DOHH2 (cell line): ENCODE results near the gene VEGFC.

Experiments used
- H3F3A ChIP-seq: fragments of 200-600 bp; sonication (generic), shearing (Covaris generic); 2 replicates; pipeline ENCODE4 v1.6.0; 2016; ENCODE audit warnings: antibody characterized with exemption, mild to moderate bottlenecking; ENCODE audit not compliant: control insufficient read depth, insufficient read depth
- H3K27ac ChIP-seq: fragments of 200-600 bp; sonication (generic); 2 replicates; pipeline ENCODE4 v1.5.1; 2014; ENCODE audit warnings: low read depth, mild to moderate bottlenecking, low read length, moderate library complexity
- H3K27me3 ChIP-seq: fragments of 200-600 bp; sonication (generic); 2 replicates; pipeline ENCODE4 v1.6.1; 2014; ENCODE audit warnings: mild to moderate bottlenecking, low read length, mixed read lengths; ENCODE audit not compliant: control insufficient read depth
- H3K36me3 ChIP-seq: fragments of 200-600 bp; sonication (generic); 2 replicates; pipeline ENCODE4 v1.6.1; 2014; ENCODE audit warnings: mild to moderate bottlenecking, low read length, moderate library complexity, mixed read lengths; ENCODE audit not compliant: control insufficient read depth
- H3K4me1 ChIP-seq: fragments of 200-600 bp; sonication (generic); 2 replicates; pipeline ENCODE4 v1.6.1; 2014; ENCODE audit warnings: mild to moderate bottlenecking, low read length, mixed read lengths; ENCODE audit not compliant: control insufficient read depth
- H3K4me2 ChIP-seq: fragments of 200-600 bp; sonication (generic); 2 replicates; pipeline ENCODE4 v1.6.0; 2014; ENCODE audit warnings: mild to moderate bottlenecking, low read length, moderate library complexity
- H3K4me3 ChIP-seq: fragments of 200-600 bp; sonication (generic); 2 replicates; pipeline ENCODE4 v1.5.1; 2014; ENCODE audit warnings: mild to moderate bottlenecking, low read length, mixed read lengths
- H3K79me2 ChIP-seq: fragments of 200-600 bp; sonication (generic); 2 replicates; pipeline ENCODE4 v1.6.1; 2014; ENCODE audit warnings: mild to moderate bottlenecking, low read length, mixed read lengths; ENCODE audit not compliant: control insufficient read depth
- H3K9me2 ChIP-seq: fragments of 200-600 bp; sonication (generic); replicated peaks from 2 replicates; pipeline ENCODE4 v1.6.1; 2014; ENCODE audit warnings: mild to moderate bottlenecking, low read length, mixed read lengths; ENCODE audit not compliant: control insufficient read depth
- H3K9me3 ChIP-seq: fragments of 200-600 bp; sonication (generic); 2 replicates; pipeline ENCODE4 v1.6.1; 2014; ENCODE audit warnings: antibody characterized with exemption, low read length, mixed read lengths; ENCODE audit not compliant: control insufficient read depth, insufficient read depth
- H4K20me1 ChIP-seq: fragments of 200-600 bp; sonication (generic); 2 replicates; pipeline ENCODE4 v1.6.0; 2014; ENCODE audit warnings: low read depth, mild to moderate bottlenecking, antibody characterized with exemption, low read length, moderate library complexity; ENCODE audit not compliant: control insufficient read depth, insufficient read depth
- EZH2phosphoT487 ChIP-seq: fragments of 200-600 bp; sonication (generic); IDR thresholded peaks from 2 replicates; pipeline ENCODE4 v1.6.1; 2017; ENCODE audit warnings: borderline replicate concordance, mild to moderate bottlenecking, antibody characterized with exemption, low read length, moderate library complexity, mixed read lengths
- TF ChIP-seq, protein P1 (sequence below): fragments of 200-600 bp; sonication (generic); IDR thresholded peaks from one replicate; pipeline ENCODE4 v1.5.1; 2014; ENCODE audit warnings: antibody characterized with exemption, mild to moderate bottlenecking, low read depth, low read length; ENCODE audit not compliant: poor library complexity, severe bottlenecking

Gene VEGFC

DNA sequence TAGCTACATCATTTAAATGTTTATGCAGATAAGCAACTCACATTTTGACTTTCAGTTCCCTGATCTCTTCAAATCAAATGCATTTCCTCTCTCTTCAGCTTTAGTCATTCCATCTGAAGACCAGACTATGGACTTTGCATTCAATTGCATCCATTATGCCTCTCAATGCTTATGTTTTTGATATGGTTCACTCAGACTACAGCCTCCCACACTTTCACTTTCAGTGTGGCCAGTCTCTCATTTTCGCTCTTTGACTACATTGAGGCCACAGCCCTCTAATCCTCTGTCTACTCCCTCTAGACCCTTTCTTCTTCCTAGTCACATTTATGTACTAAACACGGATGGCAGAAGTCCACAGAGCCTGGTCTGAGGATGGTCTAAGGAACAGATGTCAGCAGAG, 24.5 kb upstream of the VEGFC start:
- no peak overlapping the region for H3K4me2 ChIP-seq
- no peak overlapping the region for H3K27ac ChIP-seq
- H3K9me2 ChIP-seq: no peaks in the 10 kb centered on the region
- H4K20me1 ChIP-seq: no peaks in the 10 kb centered on the region
- no peak overlapping the region for H3K4me3 ChIP-seq
- no peaks in the 10 kb centered on the region for H3K4me1 ChIP-seq
- H3K36me3 ChIP-seq: no peaks in the 10 kb centered on the region
- no peaks in the 10 kb centered on the region for H3F3A ChIP-seq
- no peaks in the 10 kb centered on the region for H3K9me3 ChIP-seq
- TF ChIP-seq EZH2phosphoT487: no peak
- TF ChIP-seq, protein P1, sequence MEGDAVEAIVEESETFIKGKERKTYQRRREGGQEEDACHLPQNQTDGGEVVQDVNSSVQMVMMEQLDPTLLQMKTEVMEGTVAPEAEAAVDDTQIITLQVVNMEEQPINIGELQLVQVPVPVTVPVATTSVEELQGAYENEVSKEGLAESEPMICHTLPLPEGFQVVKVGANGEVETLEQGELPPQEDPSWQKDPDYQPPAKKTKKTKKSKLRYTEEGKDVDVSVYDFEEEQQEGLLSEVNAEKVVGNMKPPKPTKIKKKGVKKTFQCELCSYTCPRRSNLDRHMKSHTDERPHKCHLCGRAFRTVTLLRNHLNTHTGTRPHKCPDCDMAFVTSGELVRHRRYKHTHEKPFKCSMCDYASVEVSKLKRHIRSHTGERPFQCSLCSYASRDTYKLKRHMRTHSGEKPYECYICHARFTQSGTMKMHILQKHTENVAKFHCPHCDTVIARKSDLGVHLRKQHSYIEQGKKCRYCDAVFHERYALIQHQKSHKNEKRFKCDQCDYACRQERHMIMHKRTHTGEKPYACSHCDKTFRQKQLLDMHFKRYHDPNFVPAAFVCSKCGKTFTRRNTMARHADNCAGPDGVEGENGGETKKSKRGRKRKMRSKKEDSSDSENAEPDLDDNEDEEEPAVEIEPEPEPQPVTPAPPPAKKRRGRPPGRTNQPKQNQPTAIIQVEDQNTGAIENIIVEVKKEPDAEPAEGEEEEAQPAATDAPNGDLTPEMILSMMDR: no peak
- no peaks in the 10 kb centered on the region for H3K79me2 ChIP-seq
- no peaks in the 10 kb centered on the region for H3K27me3 ChIP-seq

- Histone ChIP-seq H3F3A (no peaks in the 10 kb centered on the region), H3K27ac (no peak overlapping the region), H3K79me2 (no peaks in the 10 kb centered on the region), H3K36me3 (no peaks in the 10 kb centered on the region), H3K9me3 (no peaks in the 10 kb centered on the region), H3K27me3 (no peaks in the 10 kb centered on the region), H3K4me1 (no peaks in the 10 kb centered on the region), H3K4me2 (no peak overlapping the region), H3K9me2 (no peaks in the 10 kb centered on the region), H3K4me3 (no peak overlapping the region), H4K20me1 (no peaks in the 10 kb centered on the region)
- TF ChIP-seq EZH2phosphoT487: no peak
- TF ChIP-seq, protein P1: no peak
Measured at GRCh38 chr4:176814770-176815169, 22.0 kb upstream of the VEGFC start.

GRCh38 chr4:176810481-176811249, 17.9 kb upstream of the VEGFC start:
- no peak overlapping the region for H3K4me3 ChIP-seq
- H3K4me2 ChIP-seq: no peak overlapping the region
- no peaks in the 10 kb centered on the region for H3K36me3 ChIP-seq
- H4K20me1 ChIP-seq: no peaks in the 10 kb centered on the region
- H3K27me3 ChIP-seq: no peaks in the 10 kb centered on the region
- TF ChIP-seq EZH2phosphoT487: no peak
- TF ChIP-seq, protein P1: no peak
- no peaks in the 10 kb centered on the region for H3K79me2 ChIP-seq
- no peaks in the 10 kb centered on the region for H3K9me2 ChIP-seq
- no peaks in the 10 kb centered on the region for H3F3A ChIP-seq
- H3K27ac ChIP-seq: no peak overlapping the region
- no peaks in the 10 kb centered on the region for H3K9me3 ChIP-seq
- no peaks in the 10 kb centered on the region for H3K4me1 ChIP-seq
